Gastroesophageal sphincter (tissue), 4 donors: Measurements from ENCODE around the gene UBQLNL. TPM values are rescaled to one million over a fixed set of nuclear protein-coding genes. Genes with fewer than 3 reads are reported as not detected.

ENCODE experiments used
- ATAC-seq: fragments of 150-250 bp; one replicate; pipeline ENCODE4 v1.9.1; 2016; ENCODE audit warnings: mild to moderate bottlenecking, moderate library complexity
- H3K27ac ChIP-seq, 4 donors: fragments of 200-600 bp; sonication (generic) in 3 of 4; 1 replicate in 3 of 4; 2 replicates in 1 of 4; pipeline ENCODE4 v1.5.1; 2016 to 2019
- H3K27me3 ChIP-seq: fragments of 200-600 bp; sonication (generic); one replicate; pipeline ENCODE4 v1.5.1; 2019
- H3K36me3 ChIP-seq, 2 donors: fragments of 200-600 bp; sonication (generic); one replicate each; pipeline ENCODE4 v1.5.1; 2019; ENCODE audit warnings: control low read depth in 1 of 2
- H3K4me1 ChIP-seq, 3 donors: fragments of 200-600 bp; sonication (generic); 1 replicate in 2 of 3; 2 replicates in 1 of 3; pipeline ENCODE4 v1.5.1; 2016 to 2019; ENCODE audit warnings: control low read depth in 2 of 3
- H3K4me3 ChIP-seq, 2 donors: fragments of 200-600 bp; sonication (generic); one replicate each; pipeline ENCODE4 v1.5.1; 2019; ENCODE audit warnings: mild to moderate bottlenecking in 1 of 2, moderate library complexity in 1 of 2
- H3K9me3 ChIP-seq, 3 donors: fragments of 200-600 bp; sonication (generic); one replicate each; pipeline ENCODE4 v1.5.1; 2017 to 2019; ENCODE audit warnings: control low read depth in 2 of 3
- EP300 ChIP-seq: sonication (generic); formaldehyde crosslinking; IDR thresholded peaks from one replicate; pipeline ENCODE4 v1.6.1; 2017; ENCODE audit warnings: antibody characterized with exemption, mild to moderate bottlenecking
- POLR2A ChIP-seq, 2 donors: fragments of 450-650 bp; IDR thresholded peaks; one replicate each; pipeline ENCODE4 v1.6.1; 2017; ENCODE audit warnings: antibody characterized with exemption in 2 of 2, mild to moderate bottlenecking in 2 of 2, moderate library complexity in 1 of 2
- POLR2AphosphoS5 ChIP-seq: sonication (generic); formaldehyde crosslinking; IDR thresholded peaks from one replicate; pipeline ENCODE4 v1.6.1; 2017; ENCODE audit warnings: antibody characterized with exemption
- WGBS, 2 donors: methylation state at CpG; one replicate each; pipeline ENCODE4 v1.1.5; 2018; ENCODE audit warnings: low coverage in 1 of 2; 5-methylcytosine and 5-hydroxymethylcytosine counted together
- total RNA-seq, 4 donors: library from RNA; depleted of rRNA; stranded (reverse); fragments of >200 nt; gene quantifications; one replicate each; pipeline ENCODE4 v1.1.0, GENCODE V29; 2016
- TF ChIP-seq, protein P1 (sequence below), 4 experiments: fragments of 200-600 bp in 2 of 4; fragments of 450-650 bp in 2 of 4; sonication (generic) in 1 of 4; IDR thresholded peaks; one replicate each; pipeline ENCODE4 v1.5.1; 2017 to 2019; ENCODE audit warnings: antibody characterized with exemption in 4 of 4, mild to moderate bottlenecking in 2 of 4, moderate library complexity in 2 of 4

UBQLNL gene
- total RNA-seq, 4 donors from 2014 or later: 0.27 to 0.62 (median 0.31) TPM; not detected in 1

GRCh38 chr11:5508605-5509004 lies 7.9 kb downstream of the UBQLNL start:
- no peak overlapping the region for H3K4me3 ChIP-seq
- H3K36me3 ChIP-seq: no peaks in the 10 kb centered on the region
- H3K9me3 ChIP-seq: no peaks in the 10 kb centered on the region
- TF ChIP-seq POLR2AphosphoS5: no peak
- TF ChIP-seq POLR2A (IDR thresholded peaks at IDR 0.05): no peak
- no peak for TF ChIP-seq EP300
- TF ChIP-seq, protein P1, sequence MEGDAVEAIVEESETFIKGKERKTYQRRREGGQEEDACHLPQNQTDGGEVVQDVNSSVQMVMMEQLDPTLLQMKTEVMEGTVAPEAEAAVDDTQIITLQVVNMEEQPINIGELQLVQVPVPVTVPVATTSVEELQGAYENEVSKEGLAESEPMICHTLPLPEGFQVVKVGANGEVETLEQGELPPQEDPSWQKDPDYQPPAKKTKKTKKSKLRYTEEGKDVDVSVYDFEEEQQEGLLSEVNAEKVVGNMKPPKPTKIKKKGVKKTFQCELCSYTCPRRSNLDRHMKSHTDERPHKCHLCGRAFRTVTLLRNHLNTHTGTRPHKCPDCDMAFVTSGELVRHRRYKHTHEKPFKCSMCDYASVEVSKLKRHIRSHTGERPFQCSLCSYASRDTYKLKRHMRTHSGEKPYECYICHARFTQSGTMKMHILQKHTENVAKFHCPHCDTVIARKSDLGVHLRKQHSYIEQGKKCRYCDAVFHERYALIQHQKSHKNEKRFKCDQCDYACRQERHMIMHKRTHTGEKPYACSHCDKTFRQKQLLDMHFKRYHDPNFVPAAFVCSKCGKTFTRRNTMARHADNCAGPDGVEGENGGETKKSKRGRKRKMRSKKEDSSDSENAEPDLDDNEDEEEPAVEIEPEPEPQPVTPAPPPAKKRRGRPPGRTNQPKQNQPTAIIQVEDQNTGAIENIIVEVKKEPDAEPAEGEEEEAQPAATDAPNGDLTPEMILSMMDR (IDR thresholded peaks at IDR 0.05): no peak
- 90% methylated on average over 2 of the region's 8 CpGs; no CpG with 5 or more reads in 1 of the 2 donors for WGBS, 2 donors
- H3K27me3 ChIP-seq: no peaks in the 10 kb centered on the region
- no peak for ATAC-seq
- no peak overlapping the region for H3K27ac ChIP-seq
- H3K4me1 ChIP-seq: no peaks in the 10 kb centered on the region

DNA sequence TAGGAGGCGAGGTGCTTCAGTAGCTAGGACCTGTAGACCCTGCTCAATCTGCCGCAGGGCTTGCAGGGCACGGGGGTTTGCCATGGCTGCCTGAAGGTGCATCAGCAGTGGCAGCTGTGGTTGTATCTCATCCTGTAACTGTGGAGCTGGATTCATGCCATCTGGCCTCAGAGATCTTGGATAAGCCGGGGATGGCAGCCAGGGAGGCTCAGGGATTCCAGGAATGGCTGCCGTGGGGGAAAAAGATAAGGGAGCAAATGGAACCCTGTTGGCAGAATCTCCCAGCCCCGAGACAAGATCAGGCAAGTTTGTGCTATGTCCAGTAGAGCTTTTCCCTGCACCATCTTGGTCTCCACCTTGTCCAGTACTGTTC lies 8.6 kb downstream of the UBQLNL start:
- Histone ChIP-seq H3K36me3 (no peaks in the 10 kb centered on the region), H3K9me3 (no peaks in the 10 kb centered on the region), H3K27ac (no peak overlapping the region), H3K27me3 (no peaks in the 10 kb centered on the region), H3K4me1 (no peaks in the 10 kb centered on the region), H3K4me3 (no peak overlapping the region)
- WGBS, 2 donors: 57% methylated on average over 2 of the region's 6 CpGs; no CpG with 5 or more reads in 1 of the 2 donors
- TF ChIP-seq EP300: no peak
- TF ChIP-seq POLR2AphosphoS5: no peak
- TF ChIP-seq, protein P1 (IDR thresholded peaks at IDR 0.05): no peak
- TF ChIP-seq POLR2A (IDR thresholded peaks at IDR 0.05): no peak
- no peak for ATAC-seq

GRCh38 chr11:5507177-5507932 lies 9.1 kb downstream of the UBQLNL start:
- Histone ChIP-seq H3K9me3 (no peaks in the 10 kb centered on the region), H3K4me3 (no peak overlapping the region), H3K27ac (no peak overlapping the region), H3K27me3 (no peaks in the 10 kb centered on the region), H3K4me1 (no peaks in the 10 kb centered on the region), H3K36me3 (no peaks in the 10 kb centered on the region)
- no peak for ATAC-seq
- WGBS, 2 donors: 63 to 85% methylated on average over 3 to 4 of the region's 9 CpGs
- TF ChIP-seq POLR2AphosphoS5 (no peak), EP300 (no peak), POLR2A (IDR thresholded peaks at IDR 0.05) (no peak)
- TF ChIP-seq, protein P1 (IDR thresholded peaks at IDR 0.05): no peak

DNA sequence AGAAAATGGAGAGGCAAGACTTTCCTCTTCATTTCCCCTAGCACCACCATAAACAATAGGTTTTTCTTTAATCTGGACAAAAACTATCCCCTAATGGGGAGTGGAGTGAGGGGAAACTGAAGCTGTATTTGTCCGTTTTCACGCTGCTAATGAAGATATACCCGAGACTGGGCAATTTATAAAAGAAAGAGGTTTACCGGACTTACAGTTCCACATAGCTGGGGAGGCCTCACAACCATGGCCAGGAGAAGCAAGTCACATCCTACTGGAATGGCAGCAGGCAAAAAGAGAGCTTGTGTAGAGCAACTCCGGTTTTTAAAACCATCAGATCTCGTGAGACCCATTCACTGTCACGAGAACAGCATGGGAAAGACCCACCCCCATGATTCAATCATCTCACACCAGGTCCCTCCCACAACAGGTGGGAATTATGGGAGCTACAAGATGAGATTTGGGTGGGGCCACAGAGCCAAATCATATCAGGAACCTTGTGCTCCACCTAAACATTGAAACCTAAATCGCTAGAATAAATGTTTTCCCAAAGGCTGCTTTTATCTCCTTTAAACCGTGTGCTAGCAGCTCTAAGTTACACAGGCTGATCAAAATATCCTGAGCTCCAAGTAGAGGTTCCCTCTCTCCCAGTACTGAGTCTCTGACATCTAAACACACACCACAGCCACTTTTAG lies 11.0 kb downstream of the UBQLNL start:
- TF ChIP-seq EP300 (no peak), POLR2A (IDR thresholded peaks at IDR 0.05) (no peak), POLR2AphosphoS5 (no peak)
- TF ChIP-seq, protein P1 (IDR thresholded peaks at IDR 0.05): no peak
- no peak overlapping the region for H3K27ac ChIP-seq
- no peaks in the 10 kb centered on the region for H3K9me3 ChIP-seq
- H3K27me3 ChIP-seq: no peaks in the 10 kb centered on the region
- no peak overlapping the region for H3K4me3 ChIP-seq
- H3K4me1 ChIP-seq: no peaks in the 10 kb centered on the region
- no peaks in the 10 kb centered on the region for H3K36me3 ChIP-seq
- WGBS, 2 donors: 83 to 87% methylated on average over 6 to 9 of the region's 9 CpGs
- no peak for ATAC-seq
